Liver (tissue), 3 donors: Measurements from ENCODE around the gene PLTP.

Experiments used
- ATF3 ChIP-seq: IDR thresholded peaks from 2 replicates; pipeline ENCODE4 v1.6.1; 2016; ENCODE audit warnings: antibody characterized with exemption
- CTCF ChIP-seq: fragments of 150-350 bp; IDR thresholded peaks from 2 replicates; pipeline ENCODE4 v1.5.1; 2017; ENCODE audit warnings: improper control_type of control experiment, low read depth, low read length; ENCODE audit not compliant: missing input control
- JUND ChIP-seq, 2 donors: IDR thresholded peaks; 2 replicates each; pipeline ENCODE4 v1.6.1; 2016; ENCODE audit warnings: antibody characterized with exemption in 2 of 2
- MAX ChIP-seq: IDR thresholded peaks from 2 replicates; pipeline ENCODE4 v1.6.1; 2016; ENCODE audit warnings: antibody characterized with exemption
- NR2F2 ChIP-seq: IDR thresholded peaks from 2 replicates; pipeline ENCODE4 v1.6.1; 2016; ENCODE audit warnings: antibody characterized with exemption
- RAD21 ChIP-seq, 2 donors: IDR thresholded peaks; 2 replicates each; pipeline ENCODE4 v1.6.1; 2016; ENCODE audit warnings: antibody characterized with exemption in 2 of 2, mild to moderate bottlenecking in 2 of 2
- REST ChIP-seq: IDR thresholded peaks from 2 replicates; pipeline ENCODE4 v1.6.1; 2016; ENCODE audit warnings: antibody characterized with exemption, mild to moderate bottlenecking
- RXRA ChIP-seq, 2 donors: IDR thresholded peaks; 2 replicates each; pipeline ENCODE4 v1.6.1; 2017 to 2018; ENCODE audit warnings: antibody characterized with exemption in 2 of 2, mild to moderate bottlenecking in 1 of 2
- SP1 ChIP-seq: IDR thresholded peaks from 2 replicates; pipeline ENCODE4 v1.6.1; 2018; ENCODE audit warnings: antibody characterized with exemption, mild to moderate bottlenecking
- ZBTB33 ChIP-seq: IDR thresholded peaks from 2 replicates; pipeline ENCODE4 v1.6.1; 2016; ENCODE audit warnings: antibody characterized with exemption
- donor health status: healthy.
- donor health status: healthy.

GRCh38 chr20:45952861-45953260, 40.9 kb upstream of the PLTP start:
- no peak for TF ChIP-seq ATF3
- no peak for TF ChIP-seq CTCF
- TF ChIP-seq REST = no peak
- TF ChIP-seq MAX = no peak
- TF ChIP-seq RXRA (IDR thresholded peaks at IDR 0.05) = no peak
- TF ChIP-seq JUND (IDR thresholded peaks at IDR 0.05) = no peak
- TF ChIP-seq ZBTB33 = no peak
- no peak for TF ChIP-seq NR2F2
- TF ChIP-seq SP1 = no peak
- no peak for TF ChIP-seq RAD21 (IDR thresholded peaks at IDR 0.05)
